NCI-H2107 (cell line): ENCODE measurements around the gene PCYT1A.
"Not testable (repeated sequence)": the region's sequence is repeated elsewhere in the genome, so short reads cannot be mapped to it uniquely, and the experiment has no call there.

Experiments used
- DNase-seq: peaks from one replicate; lab custom pipeline; 2025; lab: John Stamatoyannopoulos, UW

PCYT1A gene

DNA sequence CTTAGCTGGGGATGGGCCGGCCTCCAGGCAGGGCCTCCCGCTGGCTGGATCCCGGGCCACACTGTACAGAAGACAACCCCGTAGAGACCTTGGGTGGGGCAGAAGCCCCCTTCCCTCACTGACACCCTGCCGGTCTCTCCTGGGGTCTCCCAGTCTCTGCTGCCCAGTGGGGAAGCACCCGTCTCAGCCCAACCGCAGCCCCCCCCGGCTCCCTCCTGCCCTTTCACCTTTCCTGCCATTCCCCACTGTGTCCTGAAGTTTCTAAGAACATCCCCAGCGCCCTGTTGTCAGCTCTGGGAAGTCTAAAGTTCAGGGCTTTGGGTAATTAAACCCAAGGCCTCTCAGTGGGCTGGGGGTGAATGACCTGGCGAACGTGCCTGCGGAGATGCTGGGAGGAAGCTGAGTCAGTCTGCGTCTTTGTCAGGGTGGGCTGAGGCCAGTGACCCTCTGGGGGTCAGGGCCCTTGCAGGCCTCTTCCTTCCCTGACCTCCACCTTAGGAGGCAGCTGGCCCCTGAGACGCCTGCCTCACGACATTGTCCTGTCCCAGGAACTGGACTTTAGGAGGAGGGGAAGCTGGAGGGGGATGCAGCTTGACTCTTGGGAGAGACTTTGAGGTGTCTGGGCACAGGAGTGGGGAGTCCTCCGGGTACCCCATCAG is 72.6 kb downstream of the PCYT1A start:
- no peak for DNase-seq

- no peak for DNase-seq
Measured at GRCh38 chr3:196210673-196211556, 76.6 kb downstream of the PCYT1A start, which contains the start of gene ZDHHC19. TSS of gene ZDHHC19 (minus strand) at chr3:196211400. CDS start at chr3:196211315, 85 bp downstream.

GRCh38 chr3:196209944-196210672 is 77.4 kb downstream of the PCYT1A start:
- not testable (repeated sequence) for DNase-seq

DNA sequence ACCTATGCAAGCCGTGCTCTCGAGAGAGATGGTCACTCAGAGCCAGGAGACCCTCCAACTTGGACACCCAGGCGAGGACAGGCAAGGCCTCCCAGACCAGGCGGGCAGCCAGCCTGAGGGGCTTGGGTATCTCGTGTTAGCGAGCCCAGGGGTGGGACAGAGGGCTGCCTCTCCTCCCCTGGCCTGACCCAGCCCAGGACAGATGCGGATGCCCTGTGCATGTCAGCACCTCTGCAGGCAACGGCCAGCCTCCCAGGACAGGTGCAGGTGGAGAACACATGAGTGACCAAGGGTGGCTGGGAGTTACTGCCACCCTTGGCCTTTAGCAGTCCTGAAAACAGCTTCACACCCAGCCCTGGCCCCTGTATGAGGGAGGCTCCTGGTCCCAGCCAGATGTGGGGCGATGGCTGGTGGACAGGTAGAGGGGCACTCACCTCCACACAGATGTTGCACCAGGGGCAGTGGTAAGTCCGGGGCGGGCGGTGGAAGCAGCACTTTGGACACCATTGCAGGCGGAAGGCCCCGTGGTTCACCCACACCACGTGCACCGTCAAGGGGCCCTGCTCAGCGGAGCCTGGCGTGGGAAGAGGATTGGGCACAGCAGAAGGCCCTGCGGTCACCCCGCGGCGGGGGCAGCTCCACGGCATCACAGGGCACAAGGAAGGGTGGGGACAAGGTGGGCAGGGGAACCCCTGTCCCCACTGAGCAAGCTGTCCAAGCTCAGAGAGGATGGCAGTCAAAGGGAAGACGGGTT is 78.4 kb downstream of the PCYT1A start:
- no peak for DNase-seq

- DNase-seq: no peak
Measured at GRCh38 chr3:196207833-196208607, 79.5 kb downstream of the PCYT1A start.

- no peak for DNase-seq
Measured at GRCh38 chr3:196207159-196207832, 80.2 kb downstream of the PCYT1A start.

- not testable (repeated sequence) for DNase-seq
Measured at GRCh38 chr3:196205442-196206205, 81.9 kb downstream of the PCYT1A start.

GRCh38 chr3:196203846-196204245 is 83.7 kb downstream of the PCYT1A start:
- no peak for DNase-seq

DNA sequence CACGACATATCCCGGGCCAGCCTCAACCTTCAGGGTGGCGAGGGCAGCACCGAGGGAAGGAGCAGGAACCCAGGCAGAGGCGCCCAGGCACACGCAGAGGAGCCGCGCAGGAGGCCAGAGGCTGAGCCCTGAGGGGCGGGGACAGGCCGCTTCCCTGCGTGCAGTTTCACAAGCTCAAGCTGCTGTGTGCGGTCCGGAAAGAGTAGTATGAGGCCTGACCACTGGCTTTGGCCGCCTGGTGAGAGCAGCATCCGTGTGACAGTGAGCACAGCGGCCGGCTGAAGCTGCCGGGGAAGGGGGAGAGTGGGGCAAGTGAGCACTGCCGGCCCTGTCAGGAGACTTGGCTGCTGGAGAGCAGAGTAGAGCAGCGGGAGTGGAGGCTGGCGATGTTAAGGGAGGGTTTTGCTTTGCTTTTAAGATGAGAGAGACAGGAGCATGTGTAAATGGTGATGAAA is 85.0 kb downstream of the PCYT1A start:
- no peak for DNase-seq

- no peak for DNase-seq
Measured at GRCh38 chr3:196198771-196199753, 88.5 kb downstream of the PCYT1A start.

- DNase-seq: no peak
Measured at GRCh38 chr3:196198081-196198675, 89.3 kb downstream of the PCYT1A start.

GRCh38 chr3:196197524-196197923 is 90.0 kb downstream of the PCYT1A start:
- no peak for DNase-seq

DNA sequence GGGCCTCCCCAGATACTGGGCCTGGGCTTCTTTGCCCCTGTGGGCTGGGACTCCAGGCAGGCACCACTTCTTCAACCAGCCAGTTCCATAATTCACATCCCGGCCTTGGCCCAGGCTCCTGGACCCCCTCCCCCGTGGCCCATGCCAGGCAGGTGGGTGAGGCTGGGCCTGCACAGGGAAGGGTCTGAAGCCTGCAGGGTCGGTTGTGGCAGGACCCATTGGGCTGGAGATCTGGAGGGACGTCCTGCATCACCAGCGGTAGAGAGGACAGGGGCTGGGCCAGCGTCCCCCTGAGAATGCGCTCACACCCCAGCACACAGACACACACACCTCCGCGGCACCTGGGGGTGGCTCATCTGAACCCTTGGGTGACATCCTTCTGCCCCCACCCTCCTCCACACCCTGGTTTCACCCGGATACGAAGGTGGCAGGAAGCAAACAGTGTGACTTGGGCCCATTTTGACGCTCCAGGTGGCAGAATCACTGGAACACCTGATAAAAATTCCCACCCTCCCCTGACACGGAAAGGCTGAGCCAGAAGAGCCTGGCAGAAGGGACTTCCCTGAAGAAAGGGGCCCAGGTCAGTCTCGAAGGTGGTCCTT is 91.8 kb downstream of the PCYT1A start:
- DNase-seq: no peak

DNA sequence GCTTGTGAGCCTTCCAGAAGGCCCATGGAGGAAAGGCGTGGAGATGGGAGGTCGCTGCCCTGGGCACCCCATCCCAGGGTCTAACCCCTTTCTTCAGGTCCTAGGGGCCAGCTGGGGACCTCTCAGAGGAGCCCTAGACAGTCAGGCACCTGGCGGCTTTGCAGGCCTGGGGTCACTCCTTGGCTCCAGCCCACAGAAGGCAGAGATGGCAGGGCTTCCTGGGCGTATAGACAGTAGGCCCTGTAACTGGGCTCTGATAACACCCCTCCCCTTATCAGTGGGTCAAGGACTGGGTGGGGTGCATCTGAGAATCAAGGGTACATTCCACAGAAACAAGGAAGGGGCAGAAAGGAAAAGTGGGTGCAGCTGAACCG is 93.0 kb downstream of the PCYT1A start:
- no peak for DNase-seq

DNA sequence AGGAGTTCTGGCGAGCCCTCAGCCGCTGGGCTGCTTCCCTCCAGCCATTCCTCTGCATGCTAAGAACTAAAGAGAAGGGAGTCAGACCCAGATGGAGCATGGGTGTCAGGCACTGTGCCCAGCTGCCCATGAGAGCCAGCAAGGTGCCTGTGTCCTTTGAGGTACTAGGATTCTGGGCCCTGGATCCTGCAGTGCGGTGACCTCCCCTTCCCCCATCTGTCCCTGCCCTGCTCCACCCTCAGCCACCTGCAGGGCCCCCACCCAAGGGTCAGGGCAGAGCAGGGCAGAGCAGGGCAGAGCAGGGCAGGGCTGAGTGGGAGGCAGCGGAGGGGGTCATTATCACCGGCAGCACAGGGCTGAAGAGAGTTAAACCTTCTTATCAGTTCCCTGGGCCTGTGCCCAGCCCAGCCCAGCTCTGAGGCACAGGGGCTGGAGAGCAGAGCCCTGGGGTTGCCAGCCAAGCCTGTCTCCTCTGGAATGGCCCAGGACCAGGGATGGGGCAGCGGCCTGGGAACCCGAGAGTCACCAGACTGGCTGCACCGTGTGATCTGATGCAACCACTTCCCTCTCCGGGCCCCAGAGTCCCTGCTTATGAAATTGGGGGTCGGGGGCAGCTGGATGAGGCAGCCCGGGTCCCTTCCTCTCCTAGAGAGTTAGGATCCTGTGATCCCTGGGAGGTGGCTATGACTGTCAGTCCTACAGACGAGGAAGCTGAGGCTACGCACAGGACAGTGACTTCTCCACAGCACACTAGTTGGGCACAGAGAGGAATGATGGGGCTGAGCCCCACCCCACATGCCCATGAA is 93.6 kb downstream of the PCYT1A start:
- DNase-seq: no peak

DNA sequence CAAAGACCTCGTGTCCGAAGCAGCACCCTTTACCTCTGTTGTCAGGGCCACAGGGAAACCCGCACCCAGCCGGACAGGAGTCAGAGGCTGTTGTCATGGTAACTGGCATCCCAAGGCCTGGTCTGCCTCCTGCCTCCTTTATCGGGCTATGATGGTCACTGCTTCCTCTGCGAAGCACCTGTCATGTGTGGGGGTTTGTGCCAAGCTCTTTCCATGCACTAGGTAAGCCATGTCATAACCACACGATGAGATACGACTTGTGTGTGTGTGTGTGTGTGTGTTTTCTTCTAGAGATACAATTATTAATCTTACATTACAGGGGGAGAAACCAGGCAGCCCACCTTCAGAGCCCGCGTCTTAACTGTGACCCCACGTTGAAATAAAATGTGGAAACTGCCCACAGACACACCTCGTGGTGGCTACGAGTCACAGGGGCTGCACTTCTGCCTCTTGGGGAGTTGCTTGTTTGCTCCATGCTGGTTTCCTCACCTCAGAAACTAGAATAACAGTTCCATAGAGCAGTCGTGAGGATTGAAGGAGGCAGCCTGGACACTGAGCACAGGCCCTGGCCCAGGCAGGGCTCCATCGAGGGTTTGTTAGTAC is 94.3 kb downstream of the PCYT1A start:
- no peak for DNase-seq
